GM12864 (cell line): ENCODE measurements around the gene PTPRD.

Experiments
- DNase-seq: peaks from one replicate; pipeline ENCODE4 v3.0.0-alpha.2; 2011; ENCODE audit warnings: low read depth
- H3K4me3 ChIP-seq: 2 replicates; pipeline ENCODE4 v1.5.1; 2011; ENCODE audit warnings: mild to moderate bottlenecking, low read depth, low read length, control low read depth
- TF ChIP-seq, protein P1 (sequence below): IDR thresholded peaks from 2 replicates; pipeline ENCODE4 v1.5.1; 2011; ENCODE audit warnings: low read depth, mild to moderate bottlenecking, moderate library complexity, low read length, control low read depth, inconsistent platforms; ENCODE audit errors: missing control alignments

Gene PTPRD

DNA sequence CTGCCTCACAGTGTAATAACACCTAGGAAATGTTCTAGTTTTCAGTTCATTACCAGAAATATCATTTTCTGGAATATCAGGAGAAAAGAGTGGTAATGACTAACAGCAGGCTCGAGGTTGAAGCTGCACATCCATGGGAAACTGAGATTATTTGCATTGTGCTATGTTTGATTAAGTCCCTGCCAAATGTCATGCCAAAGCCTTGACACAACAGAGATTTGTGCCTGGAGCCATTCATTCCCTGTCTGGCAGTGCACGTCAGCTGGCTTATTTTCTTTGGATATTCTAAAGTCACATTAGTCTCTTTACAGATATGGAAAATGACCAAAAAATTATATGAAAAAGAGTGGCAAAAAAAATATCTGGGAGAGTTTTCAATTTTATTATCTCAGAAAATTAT is 848.0 kb downstream of the PTPRD start:
- DNase-seq = no peak
- H3K4me3 ChIP-seq = no peak overlapping the region
- TF ChIP-seq, protein P1, sequence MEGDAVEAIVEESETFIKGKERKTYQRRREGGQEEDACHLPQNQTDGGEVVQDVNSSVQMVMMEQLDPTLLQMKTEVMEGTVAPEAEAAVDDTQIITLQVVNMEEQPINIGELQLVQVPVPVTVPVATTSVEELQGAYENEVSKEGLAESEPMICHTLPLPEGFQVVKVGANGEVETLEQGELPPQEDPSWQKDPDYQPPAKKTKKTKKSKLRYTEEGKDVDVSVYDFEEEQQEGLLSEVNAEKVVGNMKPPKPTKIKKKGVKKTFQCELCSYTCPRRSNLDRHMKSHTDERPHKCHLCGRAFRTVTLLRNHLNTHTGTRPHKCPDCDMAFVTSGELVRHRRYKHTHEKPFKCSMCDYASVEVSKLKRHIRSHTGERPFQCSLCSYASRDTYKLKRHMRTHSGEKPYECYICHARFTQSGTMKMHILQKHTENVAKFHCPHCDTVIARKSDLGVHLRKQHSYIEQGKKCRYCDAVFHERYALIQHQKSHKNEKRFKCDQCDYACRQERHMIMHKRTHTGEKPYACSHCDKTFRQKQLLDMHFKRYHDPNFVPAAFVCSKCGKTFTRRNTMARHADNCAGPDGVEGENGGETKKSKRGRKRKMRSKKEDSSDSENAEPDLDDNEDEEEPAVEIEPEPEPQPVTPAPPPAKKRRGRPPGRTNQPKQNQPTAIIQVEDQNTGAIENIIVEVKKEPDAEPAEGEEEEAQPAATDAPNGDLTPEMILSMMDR = no peak

DNA sequence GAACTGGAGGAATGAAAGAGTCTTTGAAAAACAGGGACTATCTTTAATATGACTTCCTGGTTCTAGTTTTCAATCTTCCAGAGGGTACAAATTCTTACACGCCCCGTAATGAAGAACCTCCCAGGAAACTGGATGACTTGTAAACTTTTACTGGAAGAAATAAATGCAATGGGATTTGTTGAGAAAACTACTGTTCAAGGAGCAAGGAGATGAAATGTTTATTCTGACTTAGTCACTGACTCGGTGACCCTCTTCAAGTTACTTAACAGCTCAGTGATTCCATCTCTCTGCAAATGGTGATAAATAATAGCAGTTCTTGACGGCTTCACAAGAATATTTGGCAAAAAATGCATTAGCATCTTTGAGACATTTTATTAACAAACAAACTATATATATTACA is 858.6 kb downstream of the PTPRD start:
- no peak for DNase-seq
- H3K4me3 ChIP-seq = no peak overlapping the region
- TF ChIP-seq, protein P1 = no peak

DNA sequence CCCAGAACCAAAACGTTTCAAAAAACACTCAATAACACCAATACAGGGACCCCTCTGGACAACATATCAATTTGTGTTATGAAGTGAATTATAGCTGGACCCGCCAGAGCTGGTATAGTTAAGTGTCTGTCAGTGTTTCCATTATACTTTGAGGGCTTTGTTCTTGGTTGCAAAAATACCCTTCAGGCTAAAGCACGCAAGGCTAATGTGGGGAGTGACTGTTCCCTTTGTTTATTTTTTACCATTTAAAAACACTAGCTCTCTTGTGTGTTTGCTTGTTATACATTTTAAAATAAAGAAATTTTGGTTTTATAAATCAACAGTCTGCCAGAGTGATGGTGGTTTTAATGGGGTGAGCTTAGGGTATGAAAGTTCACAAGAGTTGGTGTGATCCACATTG is 859.5 kb downstream of the PTPRD start:
- H3K4me3 ChIP-seq = no peak overlapping the region
- TF ChIP-seq, protein P1 = no peak
- DNase-seq = no peak

DNA sequence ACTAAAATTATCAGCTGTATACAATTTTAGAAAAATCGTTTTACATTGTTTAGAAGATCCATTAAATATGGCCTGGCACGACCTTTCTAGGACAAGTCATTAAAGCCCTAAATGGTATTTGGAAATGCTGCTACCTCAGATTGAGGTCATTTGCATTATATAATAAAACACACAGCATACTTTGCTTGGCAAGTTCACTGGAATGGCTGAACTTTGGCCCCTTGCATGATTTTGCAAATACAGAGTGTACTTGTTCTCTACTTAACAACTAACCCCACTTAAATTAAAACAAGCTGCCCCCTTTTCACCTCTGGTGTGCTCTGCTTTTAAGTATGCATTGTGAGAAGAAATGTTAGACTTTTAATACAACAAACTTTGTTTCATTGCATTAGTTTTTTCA is 860.1 kb downstream of the PTPRD start:
- TF ChIP-seq, protein P1 = no peak
- DNase-seq = no peak
- no peak overlapping the region for H3K4me3 ChIP-seq

DNA sequence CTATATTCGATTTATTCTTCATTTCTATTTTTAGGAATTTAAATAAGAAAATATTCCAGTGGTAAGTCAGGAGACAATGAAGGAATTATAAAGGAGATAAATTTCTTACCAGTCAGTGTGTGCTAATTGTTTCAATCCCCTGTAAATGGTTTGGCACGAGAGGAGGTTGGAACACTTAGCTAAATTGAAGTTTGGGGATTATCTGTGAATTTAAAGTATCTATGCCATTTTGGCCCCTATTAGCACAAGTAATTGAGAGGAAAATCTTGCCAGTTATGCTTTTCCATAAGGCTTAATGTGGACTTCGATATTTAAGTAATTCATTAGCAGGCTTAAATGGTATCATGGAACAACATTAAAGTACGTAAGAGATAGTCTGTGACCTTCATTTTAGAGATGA is 860.8 kb downstream of the PTPRD start:
- no peak overlapping the region for H3K4me3 ChIP-seq
- no peak for DNase-seq
- TF ChIP-seq, protein P1 = no peak

DNA sequence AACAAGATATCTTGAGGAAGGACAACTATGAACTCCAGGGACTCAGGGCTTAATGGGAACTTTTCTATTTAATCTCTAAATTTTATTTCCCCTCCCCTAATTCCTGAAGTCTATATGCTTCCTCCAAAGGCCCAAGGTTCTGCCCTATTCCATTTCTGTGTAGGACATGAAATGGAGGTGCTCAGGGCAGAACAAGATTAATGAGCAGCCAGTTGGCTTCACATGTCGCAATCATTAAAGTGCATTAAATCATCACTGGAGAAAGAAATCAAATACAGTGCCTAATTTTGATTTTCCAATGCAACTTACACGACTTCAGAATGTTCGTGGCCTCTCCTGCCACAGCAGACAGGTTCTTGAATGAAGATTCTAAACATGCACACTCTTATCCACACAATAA is 862.1 kb downstream of the PTPRD start:
- no peak overlapping the region for H3K4me3 ChIP-seq
- no peak for DNase-seq
- TF ChIP-seq, protein P1 = no peak

DNA sequence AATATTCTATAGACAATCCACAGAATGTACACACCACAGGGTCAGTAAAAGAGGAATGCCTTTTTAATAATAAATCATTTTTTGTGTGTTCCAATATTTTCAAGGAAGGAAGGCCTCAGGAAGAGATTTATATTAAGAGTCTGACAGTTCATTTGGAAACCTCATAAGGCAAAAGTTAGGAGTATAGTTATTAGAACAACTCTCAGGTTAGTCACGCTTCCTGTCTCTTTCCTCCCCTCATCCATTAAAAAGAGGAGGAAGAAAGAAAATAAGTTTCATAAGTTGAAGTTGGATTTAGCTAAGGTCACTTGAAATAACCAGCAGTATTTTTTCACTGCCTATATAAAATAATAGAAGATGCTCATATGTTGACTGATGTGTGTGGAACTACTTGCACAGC is 863.2 kb downstream of the PTPRD start:
- TF ChIP-seq, protein P1 = no peak
- DNase-seq = no peak

More for the DNA sequence above, 863.2 kb downstream of the PTPRD start:
- H3K4me3 ChIP-seq = no peak overlapping the region
